K562 (cell line): Measurements from ENCODE around the gene CEACAM5. TPM values are rescaled to one million over a fixed set of nuclear protein-coding genes. Genes with fewer than 3 reads are reported as not detected.

Experiments used
- ATAC-seq: fragments of 200-7000 bp; cut with Tn5 transposase; 3 replicates; pipeline ENCODE4 v1.9.1; 2020; ENCODE audit warnings: moderate library complexity
- BruUV-seq: library from RNA; stranded (reverse); fragments of 400-500 nt; replicated peaks from 2 replicates; lab custom pipeline; 2021; lab: Mats Ljungman, UMichigan
- CTCF ChIA-PET: fragments of 300-600 bp; formaldehyde crosslinking; extraction: SDS; loops from one replicate; lab custom pipeline; 2021; ENCODE audit warnings: low intra/inter-chr PET ratio; lab: Yijun Ruan, JAX
- POLR2A ChIA-PET: fragments of 300-600, 350-650 bp; sonication (Branson Sonifier 250); formaldehyde crosslinking; extraction: SDS; loops from one replicate; lab custom pipeline; 2021; ENCODE audit warnings: antibody characterized with exemption, inconsistent platforms; lab: Yijun Ruan, JAX
- DNase-seq, 4 experiments: peaks; one replicate each; pipeline versions ENCODE4 v3.0.0 to v3.0.0-alpha.2; 2011 to 2018; ENCODE audit warnings: low spot score in 3 of 4, mixed read lengths in 3 of 4; ENCODE audit errors: extremely low read depth in 1 of 4
- FAIRE-seq: peaks from 2 replicates; lab custom pipeline; 2011; peaks lifted over from hg19 to GRCh38; lab: Jason Lieb, UNC
- H2AFZ ChIP-seq: 2 replicates; pipeline ENCODE4 v1.6.0; 2011; ENCODE audit warnings: low read depth, low read length, control low read depth, inconsistent platforms
- H3K27ac ChIP-seq: fragments of 200-600 bp; 3 replicates; pipeline ENCODE4 v1.8.0; 2011; ENCODE audit warnings: low read depth, mild to moderate bottlenecking, control low read depth, inconsistent platforms, low read length, moderate library complexity, mixed read lengths; ENCODE audit errors: extremely low read depth
- H3K27me3 ChIP-seq, 2 experiments: fragments of 300-600 bp in 1 of 2; 2 replicates in 1 of 2; 3 replicates in 1 of 2; pipeline versions ENCODE4 v1.6.0 to v1.8.0; 2011; ENCODE audit warnings: inconsistent platforms in 2 of 2, low read length in 2 of 2, mild to moderate bottlenecking in 1 of 2, mixed read lengths in 1 of 2, moderate library complexity in 1 of 2; ENCODE audit not compliant: control insufficient read depth in 2 of 2, insufficient read depth in 2 of 2
- H3K36me3 ChIP-seq: fragments of 300-600 bp; 3 replicates; pipeline ENCODE4 v1.8.0; 2011; ENCODE audit warnings: mild to moderate bottlenecking, low read length, inconsistent platforms; ENCODE audit not compliant: control insufficient read depth, insufficient read depth
- H3K4me1 ChIP-seq, 2 experiments: fragments of 200-600 bp in 1 of 2; replicated peaks in 1 of 2; 2 replicates in 1 of 2; 3 replicates in 1 of 2; pipeline versions ENCODE4 v1.5.1 to v1.8.0; 2011; ENCODE audit warnings: inconsistent platforms in 2 of 2, low read length in 2 of 2, mild to moderate bottlenecking in 1 of 2, mixed read lengths in 1 of 2, moderate library complexity in 1 of 2; ENCODE audit not compliant: control insufficient read depth in 2 of 2, insufficient read depth in 2 of 2
- H3K4me2 ChIP-seq: 2 replicates; pipeline ENCODE4 v1.6.1; 2011; ENCODE audit warnings: low read length, control low read depth, inconsistent platforms, mixed read lengths; ENCODE audit not compliant: insufficient read depth
- H3K4me3 ChIP-seq: fragments of 200-600 bp; sonication (generic), shearing (Covaris generic); 2 replicates; pipeline ENCODE4 v1.5.1; 2016; ENCODE audit warnings: control low read depth, inconsistent platforms
- H3K79me2 ChIP-seq: fragments of 200-600 bp; 3 replicates; pipeline ENCODE4 v1.8.0; 2011; ENCODE audit warnings: low read length, inconsistent platforms; ENCODE audit not compliant: control insufficient read depth, insufficient read depth
- H3K9ac ChIP-seq, 2 experiments: 2 replicates each; pipeline versions ENCODE4 v1.6.0 to v1.6.1; 2011; ENCODE audit warnings: low read depth in 2 of 2, low read length in 2 of 2, control low read depth in 1 of 2, inconsistent platforms in 1 of 2, mild to moderate bottlenecking in 1 of 2, mixed read lengths in 1 of 2; ENCODE audit not compliant: insufficient read depth in 1 of 2
- H3K9me1 ChIP-seq: one replicate; pipeline ENCODE4 v1.6.0; 2011; ENCODE audit warnings: inconsistent platforms, mild to moderate bottlenecking, low read length, moderate library complexity; ENCODE audit not compliant: control insufficient read depth, insufficient read depth
- H3K9me3 ChIP-seq: replicated peaks from 2 replicates; pipeline ENCODE4 v1.5.1; 2011; ENCODE audit warnings: low read depth, low read length, inconsistent platforms; ENCODE audit not compliant: control insufficient read depth, insufficient read depth
- H4K20me1 ChIP-seq: replicated peaks from 2 replicates; pipeline ENCODE4 v1.6.1; 2011; ENCODE audit warnings: low read length, inconsistent platforms, mixed read lengths; ENCODE audit not compliant: control insufficient read depth, insufficient read depth
- BCL6 ChIP-seq: fragments of 250-450 bp; sonication (Bioruptor Pico); IDR thresholded peaks from 2 replicates; pipeline ENCODE4 v1.4.0; 2020
- E2F5 ChIP-seq: sonication (generic); formaldehyde crosslinking; IDR thresholded peaks from 2 replicates; pipeline ENCODE4 v1.8.0; 2022; ENCODE audit warnings: mild to moderate bottlenecking, missing genetic modification reagents
- NFATC3 ChIP-seq: fragments of 450-650 bp; IDR thresholded peaks from 2 replicates; pipeline ENCODE4 v1.6.1; 2017; ENCODE audit warnings: mild to moderate bottlenecking
- PKNOX1 ChIP-seq: fragments of 450-650 bp; IDR thresholded peaks from 2 replicates; pipeline ENCODE4 v1.6.1; 2016
- POLR3G ChIP-seq: IDR thresholded peaks from 2 replicates; pipeline ENCODE4 v1.6.1; 2011; ENCODE audit not compliant: insufficient read length, insufficient replicate concordance; ENCODE audit errors: extremely low read depth
- TAL1 ChIP-seq: fragments of 450-650 bp; IDR thresholded peaks from 2 replicates; pipeline ENCODE4 v1.6.1; 2016; ENCODE audit warnings: mild to moderate bottlenecking
- WGBS: fragments of 100-300 bp; shearing (Covaris generic); methylation state at CpG from one replicate; pipeline ENCODE4 v1.1.6; 2016; ENCODE audit warnings: low coverage, mixed read lengths; ENCODE audit not compliant: insufficient coverage; ENCODE audit errors: missing lambda C conversion rate; 5-methylcytosine and 5-hydroxymethylcytosine counted together
- in situ Hi-C: fragments of 300-500 bp; cut with MboI; formaldehyde crosslinking; loops from 4 replicates; pipeline ENCODE4 v1.15.0; 2018; ENCODE audit warnings: inconsistent platforms, mixed read lengths
- intact Hi-C: fragments of 100-400 bp; cut with micrococcal nuclease; formaldehyde crosslinking; loops from 2 replicates; pipeline ENCODE4 v1.14.2; 2022
- polyA plus RNA-seq, 8 experiments: library from polyadenylated mRNA; depleted of rRNA in 4 of 8; stranded (reverse) in 5 of 8; unstranded in 3 of 8; fragments of >200 nt; fragmentation: Nextera tagmentation in 2 of 8; fragmentation: Illumina TruSeq in 1 of 8; extraction: Ambion mirVana in 2 of 8; extraction: Trizol in 1 of 8; gene quantifications; 2 replicates each; pipeline versions ENCODE4 v1.2.1 to v1.2.3, GENCODE V29; 2011 to 2014; ENCODE audit warnings: inconsistent platforms in 1 of 8, missing spikeins in 1 of 8
- total RNA-seq, 7 experiments: library from RNA; depleted of rRNA in 6 of 7; stranded (reverse); fragments of >200 nt in 6 of 7; fragmentation: Illumina TruSeq in 2 of 7; extraction: Trizol in 2 of 7; gene quantifications; 2 replicates each; pipeline versions ENCODE4 v1.2.1 to v1.2.3, GENCODE V29; 2011 to 2021; ENCODE audit warnings: low replicate concordance in 1 of 7
- TF ChIP-seq, protein P1 (sequence below): fragments of 250-450 bp; sonication (Bioruptor Pico); IDR thresholded peaks from 2 replicates; pipeline ENCODE4 v1.4.0; 2020

CEACAM5 gene
- total and polyA plus RNA-seq, 9 of the 15 experiments (the other 6 are each of a cell fraction or from before 2014, with no cell fraction given), result 0.33 TPM; not detected in 8

DNA sequence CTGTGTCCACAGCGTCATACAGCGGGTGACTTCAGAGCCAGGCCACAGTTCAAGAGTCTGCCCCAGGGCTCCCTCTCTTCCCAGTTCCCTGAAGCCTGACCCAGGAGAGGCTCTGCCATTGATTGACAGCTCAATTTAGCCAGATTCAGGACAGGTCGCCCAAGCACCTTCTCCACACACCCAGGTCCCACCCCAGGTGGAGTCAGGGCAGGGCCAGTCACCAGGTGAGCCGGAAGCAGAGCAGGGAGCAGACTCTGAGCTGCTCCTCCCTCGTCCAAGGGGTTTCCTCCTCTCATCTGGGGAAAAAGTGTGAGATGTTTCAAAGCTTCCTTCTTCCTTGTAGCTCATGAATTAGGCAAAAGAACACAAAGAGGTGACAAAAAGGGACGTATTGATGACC, 26.0 kb upstream of the CEACAM5 start:
- WGBS, result 0% methylated on average over 6 of the region's 6 CpGs
- intact Hi-C loops, result no loop called here

DNA sequence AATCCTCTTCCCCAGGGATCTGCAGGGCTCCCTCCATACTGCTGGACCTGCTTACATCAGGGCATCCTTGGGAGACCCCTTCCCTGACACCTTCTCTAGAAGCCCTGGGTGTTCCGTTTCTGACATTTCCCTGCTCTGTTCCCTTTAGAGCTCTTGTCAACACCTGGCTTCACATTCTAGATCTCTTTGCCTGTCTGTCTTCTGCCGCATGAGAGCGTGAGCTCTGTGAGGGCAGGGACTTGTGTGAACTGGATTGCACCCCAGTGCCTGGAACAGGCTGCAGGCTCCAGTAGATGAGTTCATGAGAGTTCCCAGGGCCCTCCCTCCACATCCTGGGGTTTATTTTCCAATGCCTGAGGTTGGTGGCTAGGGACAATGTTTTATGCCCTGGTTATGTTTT, 21.0 kb upstream of the CEACAM5 start:
- H3K9ac ChIP-seq, result no peak overlapping the region
- H3K4me3 ChIP-seq, result no peak overlapping the region
- no peaks in the 10 kb centered on the region for H3K36me3 ChIP-seq
- ChIA-PET CTCF (no interaction called here), POLR2A (no interaction called here)
- H3K27ac ChIP-seq, result no peak overlapping the region
- no peak overlapping the region for H2AFZ ChIP-seq
- H3K79me2 ChIP-seq, result no peaks in the 10 kb centered on the region
- intact Hi-C loops (no loop called here), in situ Hi-C loops (no loop called here)
- FAIRE-seq, result no peak
- no peaks in the 10 kb centered on the region for H3K9me3 ChIP-seq
- H4K20me1 ChIP-seq, result no peaks in the 10 kb centered on the region
- DNase-seq, result no peak
- H3K4me2 ChIP-seq, result no peak overlapping the region
- peaks cover 0 to 11% of the 10 kb centered on the region in 2 experiments; a peak in 2 of 5 replicates for H3K27me3 ChIP-seq
- 0% methylated on average over 3 of the region's 3 CpGs for WGBS
- no peak for ATAC-seq
- no peaks in the 10 kb centered on the region for H3K9me1 ChIP-seq
- BruUV-seq, result no TSS peak
- H3K4me1 ChIP-seq, result no peaks in the 10 kb centered on the region; a peak in 1 of 5 replicates
- TF ChIP-seq TAL1, result no peak
- TF ChIP-seq E2F5, result no peak
- no peak for TF ChIP-seq BCL6 (CRISPR knock-in tag)
- TF ChIP-seq POLR3G, result no peak
- TF ChIP-seq, protein P1, sequence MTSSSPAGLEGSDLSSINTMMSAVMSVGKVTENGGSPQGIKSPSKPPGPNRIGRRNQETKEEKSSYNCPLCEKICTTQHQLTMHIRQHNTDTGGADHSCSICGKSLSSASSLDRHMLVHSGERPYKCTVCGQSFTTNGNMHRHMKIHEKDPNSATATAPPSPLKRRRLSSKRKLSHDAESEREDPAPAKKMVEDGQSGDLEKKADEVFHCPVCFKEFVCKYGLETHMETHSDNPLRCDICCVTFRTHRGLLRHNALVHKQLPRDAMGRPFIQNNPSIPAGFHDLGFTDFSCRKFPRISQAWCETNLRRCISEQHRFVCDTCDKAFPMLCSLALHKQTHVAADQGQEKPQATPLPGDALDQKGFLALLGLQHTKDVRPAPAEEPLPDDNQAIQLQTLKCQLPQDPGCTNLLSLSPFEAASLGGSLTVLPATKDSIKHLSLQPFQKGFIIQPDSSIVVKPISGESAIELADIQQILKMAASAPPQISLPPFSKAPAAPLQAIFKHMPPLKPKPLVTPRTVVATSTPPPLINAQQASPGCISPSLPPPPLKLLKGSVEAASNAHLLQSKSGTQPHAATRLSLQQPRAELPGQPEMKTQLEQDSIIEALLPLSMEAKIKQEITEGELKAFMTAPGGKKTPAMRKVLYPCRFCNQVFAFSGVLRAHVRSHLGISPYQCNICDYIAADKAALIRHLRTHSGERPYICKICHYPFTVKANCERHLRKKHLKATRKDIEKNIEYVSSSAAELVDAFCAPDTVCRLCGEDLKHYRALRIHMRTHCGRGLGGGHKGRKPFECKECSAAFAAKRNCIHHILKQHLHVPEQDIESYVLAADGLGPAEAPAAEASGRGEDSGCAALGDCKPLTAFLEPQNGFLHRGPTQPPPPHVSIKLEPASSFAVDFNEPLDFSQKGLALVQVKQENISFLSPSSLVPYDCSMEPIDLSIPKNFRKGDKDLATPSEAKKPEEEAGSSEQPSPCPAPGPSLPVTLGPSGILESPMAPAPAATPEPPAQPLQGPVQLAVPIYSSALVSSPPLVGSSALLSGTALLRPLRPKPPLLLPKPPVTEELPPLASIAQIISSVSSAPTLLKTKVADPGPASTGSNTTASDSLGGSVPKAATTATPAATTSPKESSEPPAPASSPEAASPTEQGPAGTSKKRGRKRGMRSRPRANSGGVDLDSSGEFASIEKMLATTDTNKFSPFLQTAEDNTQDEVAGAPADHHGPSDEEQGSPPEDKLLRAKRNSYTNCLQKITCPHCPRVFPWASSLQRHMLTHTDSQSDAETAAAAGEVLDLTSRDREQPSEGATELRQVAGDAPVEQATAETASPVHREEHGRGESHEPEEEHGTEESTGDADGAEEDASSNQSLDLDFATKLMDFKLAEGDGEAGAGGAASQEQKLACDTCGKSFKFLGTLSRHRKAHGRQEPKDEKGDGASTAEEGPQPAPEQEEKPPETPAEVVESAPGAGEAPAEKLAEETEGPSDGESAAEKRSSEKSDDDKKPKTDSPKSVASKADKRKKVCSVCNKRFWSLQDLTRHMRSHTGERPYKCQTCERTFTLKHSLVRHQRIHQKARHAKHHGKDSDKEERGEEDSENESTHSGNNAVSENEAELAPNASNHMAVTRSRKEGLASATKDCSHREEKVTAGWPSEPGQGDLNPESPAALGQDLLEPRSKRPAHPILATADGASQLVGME, result no peak

More for the DNA sequence above, 26.0 kb upstream of the CEACAM5 start:
- ATAC-seq (no peak), FAIRE-seq (no peak), DNase-seq (no peak)
- H3K4me1 ChIP-seq, result no peaks in the 10 kb centered on the region
- H3K79me2 ChIP-seq, result no peaks in the 10 kb centered on the region
- H3K9me1 ChIP-seq, result no peaks in the 10 kb centered on the region
- H3K27me3 ChIP-seq, result peaks cover 0 to 17% of the 10 kb centered on the region in 2 experiments; a peak in 2 of 5 replicates
- no peaks in the 10 kb centered on the region for H3K9me3 ChIP-seq
- BruUV-seq, result no TSS peak
- H4K20me1 ChIP-seq, result no peaks in the 10 kb centered on the region
- H3K4me3 ChIP-seq, result no peak overlapping the region
- in situ Hi-C loops, result no loop called here
- POLR2A ChIA-PET, result interaction anchor here (0.6 to 1.0 kb wide), 4 partner anchors 20 to 181 kb away, joined by 3 to 4 read pairs (median 3); no protein-coding TSS in a partner anchor
- H2AFZ ChIP-seq, result no peak overlapping the region
- H3K27ac ChIP-seq, result no peak overlapping the region
- TF ChIP-seq NFATC3 (no peak), PKNOX1 (peak; percentile 39)
- H3K4me2 ChIP-seq, result no peak overlapping the region
- no peak overlapping the region for H3K9ac ChIP-seq
- CTCF ChIA-PET, result no interaction called here
- no peaks in the 10 kb centered on the region for H3K36me3 ChIP-seq
